NCI-H345 treated with DMSO at 0.1 percent for 48 hours (cell line): ENCODE data around the gene COX5B.
"Not testable (repeated sequence)": the region's sequence is repeated elsewhere in the genome, so short reads cannot be mapped to it uniquely, and the experiment has no call there.

ENCODE experiments used
- DNase-seq: peaks from one replicate; lab custom pipeline; 2025; ENCODE audit not compliant: unreplicated experiment; lab: John Stamatoyannopoulos, UW

Gene COX5B

GRCh38 chr2:97645695-97646629 lies at the start of gene COX5B:
TSS of gene COX5B (plus strand) at chr2:97646062. CDS start at chr2:97646087, 25 bp downstream.
- DNase-seq = peak; percentile 98

GRCh38 chr2:97596180-97596579 lies 49.7 kb upstream of the COX5B start:
- DNase-seq = not testable (repeated sequence)

- DNase-seq = not testable (repeated sequence)
Measured at GRCh38 chr2:97601537-97601936, 44.3 kb upstream of the COX5B start.

GRCh38 chr2:97605109-97605508 lies 40.8 kb upstream of the COX5B start:
- not testable (repeated sequence) for DNase-seq

GRCh38 chr2:97605524-97606339 lies 40.1 kb upstream of the COX5B start:
- DNase-seq = not testable (repeated sequence)

- not testable (repeated sequence) for DNase-seq
Measured at GRCh38 chr2:97608745-97609144, 37.1 kb upstream of the COX5B start.

- not testable (repeated sequence) for DNase-seq
Measured at GRCh38 chr2:97611895-97612294, 34.0 kb upstream of the COX5B start.

- not testable (repeated sequence) for DNase-seq
Measured at GRCh38 chr2:97615746-97616145, 30.1 kb upstream of the COX5B start.

- DNase-seq = no peak
Measured at GRCh38 chr2:97617911-97618310, 28.0 kb upstream of the COX5B start.

GRCh38 chr2:97618939-97619827 lies 26.7 kb upstream of the COX5B start:
- not testable (repeated sequence) for DNase-seq

GRCh38 chr2:97620492-97620891 lies 25.4 kb upstream of the COX5B start:
- not testable (repeated sequence) for DNase-seq

GRCh38 chr2:97622976-97623375 lies 22.9 kb upstream of the COX5B start:
- DNase-seq = not testable (repeated sequence)

- not testable (repeated sequence) for DNase-seq
Measured at GRCh38 chr2:97625354-97626048, 20.4 kb upstream of the COX5B start.

GRCh38 chr2:97626049-97626430 lies 19.8 kb upstream of the COX5B start:
- not testable (repeated sequence) for DNase-seq

GRCh38 chr2:97644023-97644717 lies 1.7 kb upstream of the COX5B start:
- DNase-seq = no peak

- DNase-seq = no peak
Measured at GRCh38 chr2:97645112-97645694, 659 bp upstream of the COX5B start.

GRCh38 chr2:97646977-97647376 lies 1.1 kb downstream of the COX5B start:
- DNase-seq = no peak

- DNase-seq = no peak
Measured at GRCh38 chr2:97651114-97651513, 5.3 kb downstream of the COX5B start.

GRCh38 chr2:97653473-97653872 lies 7.6 kb downstream of the COX5B start:
- DNase-seq = no peak
